NCI-H1694 treated with DMSO at 0.1 percent for 48 hours (cell line): ENCODE measurements around the gene OR8D4.
"Not testable (repeated sequence)": the region's sequence is repeated elsewhere in the genome, so short reads cannot be mapped to it uniquely, and the experiment has no call there.

Experiments
- DNase-seq: peaks from one replicate; lab custom pipeline; 2025; lab: John Stamatoyannopoulos, UW

The OR8D4 gene

DNA sequence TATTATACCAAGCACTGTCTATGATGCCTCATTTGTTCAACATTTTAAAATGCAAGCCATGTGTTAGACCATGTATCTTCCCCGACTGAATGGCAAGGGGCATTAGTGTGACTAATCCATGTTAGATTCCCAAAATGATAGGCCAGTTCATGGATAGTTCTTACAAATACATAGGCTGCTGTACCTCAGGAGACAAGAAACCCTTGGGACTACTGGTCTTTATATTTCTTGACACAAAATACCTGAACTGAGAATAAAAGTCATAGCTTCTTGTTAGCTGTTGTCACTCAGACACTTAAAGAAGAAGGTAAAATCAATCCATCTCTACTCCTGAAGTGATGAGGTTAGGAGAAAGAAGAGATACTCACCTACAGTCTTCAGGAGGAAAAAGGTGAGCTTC is at the start of gene OR8D4:
TSS of gene OR8D4 (plus strand) at position 301 of the 400 bp plus-strand sequence. CDS start 4,265 bp downstream, outside the sequence.
- no peak for DNase-seq

GRCh38 chr11:123852321-123852720 is 49.6 kb upstream of the OR8D4 start:
- no peak for DNase-seq

GRCh38 chr11:123853038-123853437 is 48.9 kb upstream of the OR8D4 start:
- no peak for DNase-seq

- DNase-seq = no peak
Measured at GRCh38 chr11:123856444-123856843, 45.5 kb upstream of the OR8D4 start.

DNA sequence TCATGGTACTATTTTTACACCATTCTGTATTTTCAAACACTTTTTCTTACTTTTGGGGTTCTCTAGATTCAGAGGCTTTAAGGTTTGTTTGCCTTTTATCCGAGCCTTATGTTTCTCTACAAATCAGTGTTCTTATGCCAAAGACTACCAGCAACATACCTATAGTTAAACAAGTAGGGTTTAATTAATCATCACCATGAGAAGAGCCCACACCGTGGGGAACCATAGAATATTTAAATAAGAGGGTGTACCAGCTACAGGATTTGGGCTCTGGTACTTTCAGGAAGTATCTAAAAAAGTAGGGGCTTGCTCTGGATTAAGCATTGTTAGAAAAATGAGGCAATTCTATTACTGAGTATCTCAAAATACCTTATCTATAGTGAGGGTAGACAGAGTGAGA is 42.2 kb upstream of the OR8D4 start:
- no peak for DNase-seq

GRCh38 chr11:123865293-123865692 is 36.7 kb upstream of the OR8D4 start:
- DNase-seq = not testable (repeated sequence)

DNA sequence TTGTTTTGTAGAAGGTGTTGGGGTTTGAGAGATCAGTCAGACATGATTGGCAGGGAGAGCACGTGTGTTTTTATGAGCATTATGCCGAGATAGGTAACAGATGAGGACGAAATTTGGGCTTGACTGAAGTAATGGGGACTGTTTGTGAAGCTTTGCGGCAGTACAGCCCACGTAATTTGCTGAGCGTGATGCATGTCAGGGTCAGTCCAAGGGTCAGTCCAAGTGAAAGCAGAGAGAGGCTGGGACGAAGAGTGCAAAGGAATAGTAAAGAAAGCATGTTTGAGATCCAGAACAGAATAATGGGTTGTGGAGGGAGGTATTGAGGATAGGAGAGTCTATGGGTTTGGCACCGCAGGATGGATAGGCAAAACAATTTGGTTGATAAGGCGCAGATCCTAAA is 34.2 kb upstream of the OR8D4 start:
- DNase-seq = not testable (repeated sequence)

- DNase-seq = no peak
Measured at GRCh38 chr11:123880912-123881311, 21.1 kb upstream of the OR8D4 start.

DNA sequence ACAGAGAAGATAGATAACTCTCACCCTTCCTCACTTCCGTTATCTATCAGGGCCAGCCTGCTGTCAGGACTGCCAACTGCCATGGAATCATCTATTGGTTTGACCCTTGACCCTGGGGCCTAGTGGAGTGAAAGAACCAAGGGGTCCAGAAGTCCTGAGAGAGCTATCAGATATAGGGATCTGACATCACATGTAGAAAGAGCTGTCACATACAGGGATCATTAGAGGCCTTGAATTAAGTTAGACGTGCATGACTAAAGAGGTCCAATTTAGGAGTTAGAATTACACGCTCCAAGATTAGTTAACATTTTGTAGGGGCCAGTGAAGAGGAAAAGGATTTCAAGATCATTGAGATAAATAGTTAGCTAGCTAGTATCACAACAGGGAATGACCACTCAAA is 16.4 kb upstream of the OR8D4 start, which contains the start of gene TMEM225:
TSS of gene TMEM225 (minus strand) at position 101 of the 400 bp plus-strand sequence. CDS start 245 bp downstream, outside the sequence.
- no peak for DNase-seq

GRCh38 chr11:123892031-123892430 is 9.9 kb upstream of the OR8D4 start:
- DNase-seq = no peak

GRCh38 chr11:123899792-123900191 is 2.2 kb upstream of the OR8D4 start:
- no peak for DNase-seq

- DNase-seq = no peak
Measured at GRCh38 chr11:123903932-123904331, 2.0 kb downstream of the OR8D4 start.

GRCh38 chr11:123904932-123905331 is 3.0 kb downstream of the OR8D4 start:
- DNase-seq = no peak

GRCh38 chr11:123905826-123906225 is 3.9 kb downstream of the OR8D4 start:
- DNase-seq = no peak

DNA sequence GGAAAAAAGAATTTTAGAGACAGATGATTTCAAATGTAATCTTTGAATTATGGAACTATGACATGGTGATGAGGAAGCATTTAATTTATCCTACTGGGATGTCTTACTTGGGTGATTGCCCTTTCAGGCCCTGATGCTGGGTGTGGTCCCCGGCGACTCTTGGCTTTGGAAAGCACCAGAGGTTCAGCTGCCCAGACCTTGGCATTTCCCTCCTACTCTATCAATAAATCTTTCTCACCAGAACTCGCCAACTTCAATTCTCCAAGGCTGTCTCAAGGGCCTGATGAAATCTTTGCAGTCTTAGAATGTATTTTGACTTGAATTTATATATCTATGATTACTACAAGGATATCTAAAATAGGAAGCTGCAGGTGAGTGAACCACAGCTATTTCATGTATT is 19.0 kb downstream of the OR8D4 start:
- no peak for DNase-seq

GRCh38 chr11:123924027-123924426 is 22.1 kb downstream of the OR8D4 start:
- DNase-seq = no peak

DNA sequence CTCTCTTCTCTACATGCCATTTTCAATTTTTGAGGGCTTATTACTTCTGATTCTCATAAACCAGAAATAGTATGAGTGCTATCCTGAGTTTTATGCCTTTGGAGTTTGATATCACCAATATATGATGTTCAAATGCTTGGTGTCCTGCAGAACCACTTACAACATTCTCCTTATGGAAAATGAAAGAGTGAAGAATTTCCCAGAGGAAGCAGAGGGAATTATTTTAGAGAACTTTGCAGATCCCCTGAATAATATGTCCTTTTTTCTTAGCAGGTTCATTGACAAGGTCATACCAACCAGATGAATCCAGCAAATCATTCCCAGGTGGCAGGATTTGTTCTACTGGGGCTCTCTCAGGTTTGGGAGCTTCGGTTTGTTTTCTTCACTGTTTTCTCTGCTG is 37.4 kb downstream of the OR8D4 start, which contains the start of gene OR4D5:
TSS of gene OR4D5 (plus strand) at position 301 of the 400 bp plus-strand sequence. CDS start at position 301, 0 bp downstream.
- DNase-seq = no peak

DNA sequence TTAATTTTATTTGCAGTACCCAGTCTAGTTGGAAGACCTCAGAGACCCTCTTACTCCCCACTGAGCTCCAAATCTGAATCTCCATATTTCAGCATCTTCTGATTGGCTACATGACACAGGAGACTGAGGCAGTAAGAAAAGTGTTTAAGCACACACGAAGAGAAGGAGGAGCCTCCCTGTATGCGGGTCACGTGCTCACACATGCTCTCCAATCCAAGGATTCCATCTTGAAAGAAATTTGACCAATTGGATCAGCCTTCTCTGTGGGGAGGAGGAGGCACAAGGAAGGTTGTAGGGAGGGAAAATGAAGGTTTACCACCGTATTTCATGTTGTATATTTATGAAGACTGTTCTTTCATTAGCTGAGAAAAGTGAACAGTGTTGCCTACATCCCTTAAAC is 40.4 kb downstream of the OR8D4 start:
- no peak for DNase-seq

DNA sequence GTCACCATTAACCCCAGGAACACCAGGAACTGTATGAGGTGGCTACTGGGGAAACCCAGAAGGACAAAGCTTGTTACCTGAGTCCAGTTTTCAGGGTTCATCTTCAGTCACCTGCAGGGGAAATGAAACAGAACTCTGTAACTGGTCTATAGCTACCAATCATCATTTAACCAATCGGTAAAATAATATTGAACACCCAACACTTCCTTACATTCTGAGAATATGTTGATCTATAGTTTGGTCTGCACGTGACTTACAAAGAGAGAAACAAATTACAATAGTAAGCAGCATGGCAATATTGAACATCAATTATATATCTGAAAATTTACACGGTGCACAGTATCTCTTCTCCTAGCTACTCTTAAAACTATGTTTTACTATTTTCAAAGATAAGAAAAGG is 41.8 kb downstream of the OR8D4 start, which contains the start of gene OR6T1:
TSS of gene OR6T1 (minus strand) at position 101 of the 400 bp plus-strand sequence. CDS start at position 101, 0 bp downstream.
- DNase-seq = no peak

DNA sequence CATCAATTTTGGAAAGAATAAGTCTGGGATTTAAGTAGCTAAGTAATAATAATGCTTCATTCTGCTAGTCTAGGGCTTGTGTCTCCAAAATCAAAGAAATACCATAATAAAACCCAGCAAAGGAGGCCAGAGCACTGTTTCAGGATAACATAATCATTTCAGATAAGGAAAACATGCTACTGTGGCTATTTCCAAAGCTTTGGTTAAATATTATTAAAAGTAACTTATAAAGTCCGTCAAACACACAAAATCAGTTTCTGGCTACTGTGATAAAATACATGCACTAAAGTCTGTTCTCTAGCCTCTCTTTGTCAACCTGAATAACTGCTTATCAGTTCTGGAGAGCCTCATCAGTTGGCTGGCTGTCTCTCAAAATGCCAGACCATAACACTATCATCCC is 43.2 kb downstream of the OR8D4 start:
- no peak for DNase-seq

GRCh38 chr11:123956752-123957151 is 54.8 kb downstream of the OR8D4 start:
- no peak for DNase-seq
